A549 (cell line): ENCODE measurements around the gene MAP3K21. TPM values are rescaled to one million over a fixed set of nuclear protein-coding genes. Genes with fewer than 3 reads are reported as not detected.

Experiments used
- ATAC-seq, 2 experiments: fragments of 200-7000 bp in 1 of 2; fragments of >200 bp in 1 of 2; cut with Nextera tagmentation in 1 of 2; cut with Tn5 transposase in 1 of 2; 3 replicates each; pipeline versions ENCODE4 v1.8.0 to v1.9.1; 2018 to 2020; ENCODE audit warnings: mild to moderate bottlenecking in 1 of 2, moderate library complexity in 1 of 2
- CTCF ChIA-PET: fragments of 300-600 bp; sonication (Branson Sonifier 250); formaldehyde crosslinking; extraction: SDS; loops from one replicate; lab custom pipeline; 2021; ENCODE audit warnings: antibody characterized with exemption, inconsistent platforms; lab: Yijun Ruan, JAX
- POLR2A ChIA-PET: fragments of 350-600 bp; formaldehyde crosslinking; extraction: SDS; loops from one replicate; lab custom pipeline; 2021; ENCODE audit warnings: antibody characterized with exemption, inconsistent platforms; lab: Yijun Ruan, JAX
- DNase-seq, 2 experiments: peaks; one replicate each; pipeline versions ENCODE4 v3.0.0 to v3.0.0-alpha.2; 2011 to 2016; ENCODE audit warnings: low read depth in 1 of 2, low spot score in 1 of 2
- FAIRE-seq: peaks from 2 replicates; lab custom pipeline; 2011; peaks lifted over from hg19 to GRCh38; lab: Jason Lieb, UNC
- H3K27ac ChIP-seq, 2 experiments: fragments of >200 bp; sonication (Bioruptor Twin); formaldehyde crosslinking; 3 replicates each; pipeline ENCODE4 v1.5.1; 2016 to 2017
- H3K4me1 ChIP-seq: fragments of >200 bp; sonication (Bioruptor Twin); formaldehyde crosslinking; 3 replicates; pipeline ENCODE4 v1.6.1; 2016
- H3K4me2 ChIP-seq: fragments of >200 bp; sonication (Bioruptor Twin); formaldehyde crosslinking; 3 replicates; pipeline ENCODE4 v1.6.1; 2016
- H3K4me3 ChIP-seq: fragments of >200 bp; sonication (Bioruptor Twin); formaldehyde crosslinking; 3 replicates; pipeline ENCODE4 v1.5.1; 2016
- H3K9me3 ChIP-seq: fragments of >200 bp; sonication (Bioruptor Twin); formaldehyde crosslinking; 3 replicates; pipeline ENCODE4 v1.6.1; 2016
- BCL3 ChIP-seq: fragments of >200 bp; sonication (Bioruptor Twin); formaldehyde crosslinking; IDR thresholded peaks from 3 replicates; pipeline ENCODE4 v1.6.1; 2016
- BHLHE40 ChIP-seq: IDR thresholded peaks from 2 replicates; pipeline ENCODE4 v1.6.1; 2012; ENCODE audit warnings: low read depth, low read length, inconsistent platforms
- CEBPB ChIP-seq, 2 experiments: fragments of >200 bp in 1 of 2; sonication (Bioruptor Twin) in 1 of 2; formaldehyde crosslinking in 1 of 2; IDR thresholded peaks; 2 replicates each; pipeline ENCODE4 v1.6.1; 2012 to 2016
- CHD2 ChIP-seq: fragments of 150-350 bp; IDR thresholded peaks from 2 replicates; pipeline ENCODE4 v1.6.1; 2014; ENCODE audit warnings: low read length; ENCODE audit not compliant: partially characterized antibody
- E2F6 ChIP-seq: IDR thresholded peaks from 2 replicates; pipeline ENCODE4 v1.6.1; 2012; ENCODE audit warnings: low read depth, borderline replicate concordance
- EHF ChIP-seq: fragments of 250-450 bp; sonication (Bioruptor Pico); IDR thresholded peaks from 2 replicates; pipeline ENCODE4 v1.5.0; 2020; ENCODE audit warnings: mild to moderate bottlenecking
- EHMT2 ChIP-seq: fragments of 200-600 bp; sonication (generic); IDR thresholded peaks from 2 replicates; pipeline ENCODE4 v1.6.1; 2016; ENCODE audit warnings: antibody characterized with exemption, low read depth, mild to moderate bottlenecking, moderate library complexity
- FOSB ChIP-seq: fragments of 250-450 bp; sonication (Bioruptor Pico); IDR thresholded peaks from 2 replicates; pipeline ENCODE4 v1.5.0; 2020; ENCODE audit warnings: mild to moderate bottlenecking, moderate library complexity
- HDAC2 ChIP-seq: fragments of 200-600 bp; sonication (generic); IDR thresholded peaks from 2 replicates; pipeline ENCODE4 v1.6.1; 2016
- HEYL ChIP-seq: fragments of 250-450 bp; sonication (Bioruptor Pico); IDR thresholded peaks from 2 replicates; pipeline ENCODE4 v1.8.0; 2021; ENCODE audit warnings: mild to moderate bottlenecking, moderate library complexity
- HOXA7 ChIP-seq: fragments of 250-450 bp; sonication (Bioruptor Pico); IDR thresholded peaks from 2 replicates; pipeline ENCODE4 v1.5.0; 2020; ENCODE audit warnings: mild to moderate bottlenecking, moderate library complexity
- HOXB13 ChIP-seq: fragments of 250-450 bp; sonication (Bioruptor Pico); IDR thresholded peaks from 2 replicates; pipeline ENCODE4 v1.5.0; 2020; ENCODE audit warnings: low read depth, mild to moderate bottlenecking, moderate library complexity
- JUNB ChIP-seq: fragments of >200 bp; sonication (Bioruptor Twin); formaldehyde crosslinking; IDR thresholded peaks from 2 replicates; pipeline ENCODE4 v1.6.1; 2016
- KDM1A ChIP-seq: fragments of 200-600 bp; sonication (generic); IDR thresholded peaks from 2 replicates; pipeline ENCODE4 v1.6.1; 2016; ENCODE audit warnings: low read depth, mild to moderate bottlenecking
- KDM5A ChIP-seq: fragments of 200-600 bp; sonication (generic); IDR thresholded peaks from 2 replicates; pipeline ENCODE4 v1.6.1; 2016; ENCODE audit warnings: antibody characterized with exemption, mild to moderate bottlenecking
- MAFK ChIP-seq: fragments of 450-650 bp; IDR thresholded peaks from 2 replicates; pipeline ENCODE4 v1.6.1; 2014; ENCODE audit not compliant: partially characterized antibody
- MAX ChIP-seq: IDR thresholded peaks from 2 replicates; pipeline ENCODE4 v1.6.1; 2012
- NR3C1 ChIP-seq: fragments of >200 bp; sonication (Bioruptor Twin); formaldehyde crosslinking; IDR thresholded peaks from 3 replicates; pipeline ENCODE4 v1.6.1; 2017
- RAD21 ChIP-seq, 2 experiments: fragments of >200 bp in 1 of 2; sonication (Bioruptor Twin) in 1 of 2; formaldehyde crosslinking in 1 of 2; IDR thresholded peaks in 1 of 2; conservative IDR thresholded peaks in 1 of 2; 2 replicates in 1 of 2; 3 replicates in 1 of 2; pipeline ENCODE4 v1.6.1; 2012 to 2018; ENCODE audit warnings: inconsistent platforms in 1 of 2
- RARB ChIP-seq: fragments of 250-450 bp; sonication (Bioruptor Pico); IDR thresholded peaks from 2 replicates; pipeline ENCODE4 v1.8.0; 2021; ENCODE audit warnings: mild to moderate bottlenecking, moderate library complexity
- RCOR1 ChIP-seq: fragments of 150-350 bp; IDR thresholded peaks from 2 replicates; pipeline ENCODE4 v1.6.1; 2014; ENCODE audit warnings: antibody characterized with exemption, low read length, low read depth
- RFX5 ChIP-seq: fragments of 450-650 bp; IDR thresholded peaks from 2 replicates; pipeline ENCODE4 v1.7.1; 2014; ENCODE audit warnings: antibody characterized with exemption, mild to moderate bottlenecking, moderate library complexity
- RNF2 ChIP-seq: fragments of 200-600 bp; sonication (generic); IDR thresholded peaks from 2 replicates; pipeline ENCODE4 v1.6.1; 2016; ENCODE audit warnings: low read depth, mild to moderate bottlenecking, antibody characterized with exemption, moderate library complexity, borderline replicate concordance
- SMC3 ChIP-seq: fragments of >200 bp; sonication (Bioruptor Twin); formaldehyde crosslinking; IDR thresholded peaks from 3 replicates; pipeline ENCODE4 v1.6.1; 2018; ENCODE audit warnings: inconsistent platforms
- SREBF2 ChIP-seq: fragments of 450-650 bp; IDR thresholded peaks from 2 replicates; pipeline ENCODE4 v1.6.1; 2014; ENCODE audit warnings: mild to moderate bottlenecking, moderate library complexity
- TP53 ChIP-seq: fragments of 250-450 bp; sonication (Bioruptor Pico); IDR thresholded peaks from 2 replicates; pipeline ENCODE4 v1.5.0; 2021; ENCODE audit warnings: mild to moderate bottlenecking, moderate library complexity
- ZFP36 ChIP-seq: fragments of 450-650 bp; IDR thresholded peaks from 2 replicates; pipeline ENCODE4 v1.6.1; 2014; ENCODE audit warnings: borderline replicate concordance; ENCODE audit not compliant: partially characterized antibody
- ZNF302 ChIP-seq: fragments of 250-450 bp; sonication (Bioruptor Pico); IDR thresholded peaks from 2 replicates; pipeline ENCODE4 v1.9.0; 2021; ENCODE audit warnings: inconsistent platforms, mild to moderate bottlenecking, moderate library complexity
- WGBS: methylation state at CpG from one replicate; pipeline ENCODE4 v1.1.6; 2017; ENCODE audit errors: missing lambda C conversion rate; 5-methylcytosine and 5-hydroxymethylcytosine counted together
- polyA plus RNA-seq, 4 experiments: library from polyadenylated mRNA; depleted of rRNA in 3 of 4; stranded (reverse); fragments of >200 nt; fragmentation: RNase III in 1 of 4; extraction: RNeasy Plus Mini Kit Qiagen cat#74134 plus additional on column Dnase treatment in 1 of 4; gene quantifications; 2 replicates in 3 of 4; 3 replicates in 1 of 4; pipeline ENCODE4 v1.2.3, GENCODE V29; 2011 to 2017

The MAP3K21 gene
- polyA plus RNA-seq, 2 of the 4 experiments (the other 2 are of a cell fraction), result 14.4 to 26.9 TPM

DNA sequence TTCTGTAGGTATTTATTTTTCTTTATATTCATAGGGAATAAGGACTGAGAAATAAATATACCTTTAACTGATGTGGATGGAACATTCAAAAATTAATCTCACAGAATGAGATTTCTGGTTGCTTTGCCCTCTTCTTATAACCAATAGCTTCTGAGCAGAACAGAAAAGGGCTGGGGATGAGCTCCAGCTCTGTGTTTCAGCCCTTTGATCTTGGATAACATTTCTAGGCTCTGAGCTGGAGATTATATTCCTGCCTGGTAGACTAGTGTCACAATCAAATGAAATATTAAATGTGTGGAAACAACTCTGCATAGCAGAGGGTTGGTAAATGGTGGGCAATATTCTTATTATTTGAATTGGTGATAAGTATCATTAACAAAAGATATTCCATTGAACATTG, 14.6 kb downstream of the MAP3K21 start:
- H3K4me1 ChIP-seq, result peaks cover 30% of the 10 kb centered on the region
- H3K4me3 ChIP-seq, result no peak overlapping the region
- ATAC-seq, result no peak
- no peak for TF ChIP-seq CEBPB (IDR thresholded peaks at IDR 0.05)
- no peak for TF ChIP-seq JUNB
- no peak for TF ChIP-seq EHF
- no peak for TF ChIP-seq BHLHE40
- TF ChIP-seq ZNF302 (CRISPR knock-in tag), result no peak
- H3K27ac ChIP-seq, result no peak overlapping the region
- no peak for FAIRE-seq
- no peak overlapping the region for H3K4me2 ChIP-seq
- no peak for DNase-seq
- ChIA-PET POLR2A (no interaction called here), CTCF (interaction anchor here (0.9 to 1.3 kb wide), 2 partner anchors 9 to 12 kb away, joined by 3 to 4 read pairs; no protein-coding TSS in a partner anchor)
- no peaks in the 10 kb centered on the region for H3K9me3 ChIP-seq

DNA sequence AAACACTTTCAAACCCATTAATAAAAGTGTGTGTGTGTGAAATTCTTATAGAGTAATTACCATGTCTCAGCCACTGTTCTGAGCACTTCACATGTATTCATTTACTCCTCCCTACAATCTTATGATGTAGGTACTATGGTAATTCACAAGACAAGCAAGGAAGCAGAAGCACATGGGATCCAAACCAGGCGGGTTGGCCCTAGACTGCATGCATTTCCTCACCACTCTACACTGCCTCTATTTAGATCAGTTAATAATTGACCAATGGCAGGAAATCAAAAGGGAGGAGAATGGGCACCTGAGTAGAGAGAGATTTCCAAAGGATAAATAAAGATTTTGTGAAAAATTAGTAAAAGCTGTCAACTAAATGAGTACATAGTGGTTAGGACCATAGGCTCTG, 15.7 kb downstream of the MAP3K21 start:
- Histone ChIP-seq H3K4me2 (peak overlapping the region; percentile 14; the same call in 1 of the 3 replicates), H3K27ac (no peak overlapping the region), H3K4me1 (peaks cover 31% of the 10 kb centered on the region), H3K4me3 (no peak overlapping the region), H3K9me3 (no peaks in the 10 kb centered on the region)
- CTCF ChIA-PET, result interaction anchor here (1.1 to 1.3 kb wide), 2 partner anchors 19 to 22 kb away, joined by 4 read pairs; no protein-coding TSS in a partner anchor
- 75% methylated on average over 1 of the region's 1 CpG for WGBS
- POLR2A ChIA-PET, result no interaction called here
- ATAC-seq, result peak; percentile 46 to 68; a peak in 4 of 6 replicates
- no peak for DNase-seq
- no peak for TF ChIP-seq E2F6
- TF ChIP-seq KDM1A, result no peak
- no peak for TF ChIP-seq RARB
- TF ChIP-seq TP53 (CRISPR knock-in tag), result no peak
- TF ChIP-seq HEYL (CRISPR knock-in tag), result no peak
- no peak for TF ChIP-seq MAFK
- TF ChIP-seq MAX, result no peak
- no peak for TF ChIP-seq RFX5
- TF ChIP-seq, all 56 proteins: peak for 0
- peak; percentile 32 for FAIRE-seq

DNA sequence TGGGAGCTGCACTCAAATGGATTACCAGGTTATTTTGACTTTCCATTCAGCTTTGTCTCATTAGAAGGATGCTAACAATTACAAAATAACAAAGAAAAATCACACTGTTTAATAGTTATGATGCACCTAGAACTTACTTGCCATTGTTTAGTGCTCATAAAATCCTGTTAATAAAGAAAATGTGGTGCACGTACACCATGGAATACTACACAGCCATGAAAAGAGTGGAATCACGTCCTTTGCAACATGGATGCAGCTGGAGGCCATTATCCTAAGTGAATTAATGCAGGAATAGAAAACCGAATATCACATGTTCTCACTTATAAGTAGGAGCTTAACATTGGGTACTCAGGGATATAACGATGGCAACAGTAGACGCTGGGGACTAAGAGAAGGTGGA, 19.8 kb downstream of the MAP3K21 start:
- ATAC-seq, result no peak
- 64% methylated on average over 5 of the region's 5 CpGs for WGBS
- Histone ChIP-seq H3K27ac (no peak overlapping the region), H3K4me3 (no peak overlapping the region), H3K9me3 (no peaks in the 10 kb centered on the region), H3K4me1 (peaks cover 19% of the 10 kb centered on the region), H3K4me2 (no peak overlapping the region)
- no peak for FAIRE-seq
- CTCF ChIA-PET, result interaction anchor here (1.3 kb wide), 1 partner anchor 31 kb away, joined by 4 read pairs; no protein-coding TSS in a partner anchor
- POLR2A ChIA-PET, result no interaction called here
- TF ChIP-seq HOXA7 (CRISPR knock-in tag) (no peak), CHD2 (no peak), RCOR1 (no peak), RARB (no peak), SMC3 (no peak), MAFK (no peak), BCL3 (no peak), E2F6 (no peak), HOXB13 (CRISPR knock-in tag) (no peak), NR3C1 (no peak), RAD21 (conservative IDR thresholded peaks at IDR 0.05 in 1 of 2, IDR thresholded peaks at IDR 0.05 in 1 of 2) (no peak), FOSB (CRISPR knock-in tag) (no peak), RNF2 (no peak), HDAC2 (no peak), ZFP36 (no peak), EHMT2 (no peak), SREBF2 (no peak), KDM5A (no peak), CEBPB (IDR thresholded peaks at IDR 0.05) (no peak)
- DNase-seq, result no peak
